IMR-90 (cell line): Measurements from ENCODE around the gene ERBB4. TPM values are rescaled to one million over a fixed set of nuclear protein-coding genes. Genes with fewer than 3 reads are reported as not detected.

Experiments used
- ATAC-seq: fragments of 200-7000 bp; cut with Tn5 transposase; 2 replicates; pipeline ENCODE4 v1.9.1; 2020; ENCODE audit warnings: low read depth, mild to moderate bottlenecking, moderate library complexity
- BruUV-seq: library from RNA; stranded (reverse); fragments of 400-500 nt; replicated peaks from 2 replicates; lab custom pipeline; 2021; lab: Mats Ljungman, UMichigan
- CTCF ChIA-PET: fragments of 300-600 bp; formaldehyde crosslinking; extraction: SDS; loops from one replicate; lab custom pipeline; 2021; ENCODE audit warnings: antibody characterized with exemption; lab: Yijun Ruan, JAX
- POLR2A ChIA-PET: fragments of 300-600 bp; sonication (Branson Sonifier 250); formaldehyde crosslinking; loops from one replicate; lab custom pipeline; 2022; ENCODE audit warnings: antibody characterized with exemption; ENCODE audit not compliant: unreplicated experiment; lab: Charles Lee
- DNase-seq: peaks from one replicate; pipeline ENCODE4 v3.0.0; 2013
- H2AFZ ChIP-seq: replicated peaks from 2 replicates; pipeline ENCODE3; 2013; ENCODE audit warnings: low read length, mild to moderate bottlenecking; ENCODE audit not compliant: poor library complexity
- H2AK5ac ChIP-seq: 2 replicates; pipeline ENCODE4 v1.6.1; 2013; ENCODE audit warnings: low read depth, low read length, inconsistent platforms
- H2AK9ac ChIP-seq: replicated peaks from 2 replicates; pipeline ENCODE3; 2013; ENCODE audit warnings: mild to moderate bottlenecking, low read depth, low read length, moderate library complexity; ENCODE audit not compliant: poor library complexity
- H2BK120ac ChIP-seq: 2 replicates; pipeline ENCODE4 v1.6.1; 2013; ENCODE audit warnings: low read depth, low read length, inconsistent platforms
- H2BK15ac ChIP-seq: 3 replicates; pipeline ENCODE4 v1.6.1; 2013; ENCODE audit warnings: low read depth, low read length, inconsistent platforms
- H2BK20ac ChIP-seq: 2 replicates; pipeline ENCODE4 v1.6.1; 2013; ENCODE audit warnings: low read depth, mild to moderate bottlenecking, inconsistent platforms, low read length, moderate library complexity
- H2BK5ac ChIP-seq: 2 replicates; pipeline ENCODE4 v1.6.1; 2013; ENCODE audit warnings: mild to moderate bottlenecking, low read depth, low read length, inconsistent platforms; ENCODE audit not compliant: poor library complexity, severe bottlenecking
- H3K14ac ChIP-seq: replicated peaks from 2 replicates; pipeline ENCODE4 v1.6.1; 2013; ENCODE audit warnings: low read depth, low read length, inconsistent platforms
- H3K18ac ChIP-seq: 2 replicates; pipeline ENCODE4 v1.6.1; 2013; ENCODE audit warnings: low read depth, low read length, control low read depth
- H3K23ac ChIP-seq: 2 replicates; pipeline ENCODE4 v1.6.1; 2013; ENCODE audit warnings: low read depth, low read length, inconsistent platforms
- H3K27ac ChIP-seq: 2 replicates; pipeline ENCODE4 v1.5.1; 2013; ENCODE audit warnings: mild to moderate bottlenecking, control low read depth, low read length; ENCODE audit not compliant: insufficient read depth
- H3K27me3 ChIP-seq: 2 replicates; pipeline ENCODE4 v1.6.1; 2013; ENCODE audit warnings: low read length; ENCODE audit not compliant: control insufficient read depth, insufficient read depth
- H3K36me3 ChIP-seq: 2 replicates; pipeline ENCODE4 v1.6.1; 2013; ENCODE audit warnings: low read length, mixed read lengths; ENCODE audit not compliant: control insufficient read depth, insufficient read depth
- H3K4ac ChIP-seq: 2 replicates; pipeline ENCODE4 v1.6.1; 2013; ENCODE audit warnings: low read depth, low read length, inconsistent platforms
- H3K4me1 ChIP-seq: 2 replicates; pipeline ENCODE4 v1.6.1; 2013; ENCODE audit warnings: low read length, mixed read lengths; ENCODE audit not compliant: control insufficient read depth, insufficient read depth
- H3K4me2 ChIP-seq: 2 replicates; pipeline ENCODE4 v1.6.1; 2013; ENCODE audit warnings: low read depth, mild to moderate bottlenecking, control low read depth, low read length, moderate library complexity
- H3K4me3 ChIP-seq: 2 replicates; pipeline ENCODE4 v1.5.1; 2013; ENCODE audit warnings: low read depth, mild to moderate bottlenecking, control low read depth, low read length, moderate library complexity; ENCODE audit not compliant: insufficient read depth
- H3K56ac ChIP-seq: 2 replicates; pipeline ENCODE4 v1.6.1; 2013; ENCODE audit warnings: low read length, inconsistent platforms; ENCODE audit not compliant: insufficient read depth; ENCODE audit errors: extremely low read depth
- H3K79me1 ChIP-seq, 2 experiments: 2 replicates each; pipeline ENCODE4 v1.6.1; 2013; ENCODE audit warnings: low read length in 2 of 2, inconsistent platforms in 1 of 2, low read depth in 1 of 2
- H3K9ac ChIP-seq: 2 replicates; pipeline ENCODE4 v1.6.1; 2013; ENCODE audit warnings: low read depth, low read length, control low read depth
- H3K9me1 ChIP-seq: 2 replicates; pipeline ENCODE4 v1.6.1; 2013; ENCODE audit warnings: low read length, inconsistent platforms; ENCODE audit not compliant: insufficient read depth
- H3K9me3 ChIP-seq: 2 replicates; pipeline ENCODE4 v1.6.1; 2013; ENCODE audit warnings: low read length; ENCODE audit not compliant: control insufficient read depth, insufficient read depth
- H4K20me1 ChIP-seq: 2 replicates; pipeline ENCODE4 v1.6.1; 2013; ENCODE audit warnings: low read length, inconsistent platforms; ENCODE audit not compliant: insufficient read depth
- H4K5ac ChIP-seq: 2 replicates; pipeline ENCODE4 v1.6.1; 2013; ENCODE audit warnings: mild to moderate bottlenecking, low read depth, low read length, control low read depth
- H4K8ac ChIP-seq, 2 experiments: 2 replicates each; pipeline ENCODE4 v1.6.1; 2013; ENCODE audit warnings: low read depth in 2 of 2, low read length in 2 of 2, control low read depth in 1 of 2, inconsistent platforms in 1 of 2
- H4K91ac ChIP-seq: 2 replicates; pipeline ENCODE4 v1.6.1; 2013; ENCODE audit warnings: low read depth, low read length, inconsistent platforms; ENCODE audit not compliant: insufficient read depth
- CEBPB ChIP-seq: IDR thresholded peaks from 2 replicates; pipeline ENCODE4 v1.6.1; 2012; ENCODE audit warnings: low read depth, low read length, improper control_type of control experiment
- CTCF ChIP-seq: conservative IDR thresholded peaks from 2 replicates; pipeline ENCODE4 v1.5.1; 2012; ENCODE audit warnings: mild to moderate bottlenecking, low read depth, low read length, improper control_type of control experiment
- POLR2A ChIP-seq: IDR thresholded peaks from 2 replicates; pipeline ENCODE4 v1.6.1; 2012; ENCODE audit warnings: mild to moderate bottlenecking, low read depth, low read length
- WGBS, 2 experiments: methylation state at CpG; one replicate each; pipeline versions ENCODE4 v1.1.5 to v1.1.7; 2013; ENCODE audit warnings: missing lambda C conversion rate in 2 of 2; ENCODE audit not compliant: insufficient read length in 1 of 2; ENCODE audit errors: extremely low coverage in 2 of 2; 5-methylcytosine and 5-hydroxymethylcytosine counted together
- dilution Hi-C: fragments of 300-500 bp; cut with HindIII; formaldehyde crosslinking; loops from one replicate; pipeline ENCODE4 v1.14.3; 2018; ENCODE audit warnings: low sequenced_read_pairs; ENCODE audit not compliant: unreplicated experiment
- in situ Hi-C: fragments of 300-500 bp; cut with MboI; formaldehyde crosslinking; loops from 3 replicates; pipeline ENCODE4 v1.14.3; 2019; ENCODE audit warnings: low sequenced_read_pairs, inconsistent platforms, mixed read lengths
- intact Hi-C: fragments of 100-400 bp; cut with micrococcal nuclease; formaldehyde crosslinking; loops from 2 replicates; pipeline ENCODE4 v1.10.0; 2022
- polyA plus RNA-seq, 3 experiments: library from polyadenylated mRNA; depleted of rRNA; stranded (reverse); fragments of >200 nt; gene quantifications; 2 replicates each; pipeline ENCODE4 v1.2.3, GENCODE V29; 2012; ENCODE audit warnings: low replicate concordance in 1 of 3
- total RNA-seq: library from RNA; depleted of rRNA; stranded (reverse); fragments of >200 nt; gene quantifications from 2 replicates; pipeline ENCODE4 v1.2.3, GENCODE V29; 2012

Gene ERBB4
- total and polyA plus RNA-seq, 2 of the 4 experiments (the other 2 are of a cell fraction), result not detected

DNA sequence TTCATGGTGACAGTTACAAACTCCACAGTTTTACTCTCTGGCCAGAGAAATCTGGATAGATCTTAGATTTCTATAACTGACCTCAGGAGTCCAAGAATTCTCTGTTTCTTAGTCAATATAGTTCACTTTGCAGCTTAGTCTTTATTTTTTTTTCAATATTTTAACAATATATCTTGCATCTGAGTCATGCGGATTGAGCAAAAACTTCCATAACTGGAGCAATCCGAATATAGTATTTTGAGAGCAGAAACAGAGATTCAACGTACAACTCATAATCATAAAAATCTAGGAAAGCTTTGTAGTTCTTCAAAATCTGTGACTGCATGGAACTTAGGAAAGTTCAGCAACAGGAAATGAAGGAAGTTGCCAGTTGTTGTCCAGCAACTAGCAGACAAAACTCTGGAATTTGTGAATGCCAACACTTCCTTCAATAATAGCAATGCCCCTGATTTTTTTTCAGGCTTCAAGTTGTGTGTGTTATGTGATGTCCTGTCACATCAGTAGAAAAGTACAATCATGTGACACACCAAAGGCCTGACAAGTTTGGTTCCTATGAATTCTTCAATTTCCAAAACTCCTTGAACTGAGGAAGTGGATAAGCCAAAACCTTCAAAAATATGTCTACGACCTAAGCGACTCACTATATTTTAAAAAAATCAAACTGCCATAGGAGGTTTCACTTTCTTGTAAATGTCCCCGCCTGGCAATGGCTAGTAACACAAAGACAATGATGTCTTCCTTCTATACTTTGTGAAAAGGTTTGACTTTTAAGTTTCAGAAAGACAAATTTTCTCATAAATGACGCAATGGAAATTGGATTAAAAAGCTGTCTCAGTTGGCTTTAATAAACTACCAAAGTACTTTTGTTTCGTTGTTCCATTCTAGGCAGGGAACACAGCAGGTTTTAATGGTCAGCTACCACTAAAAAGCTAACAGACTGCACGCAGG, 510.6 kb downstream of the ERBB4 start:
- no peak for TF ChIP-seq CTCF
- no peak for TF ChIP-seq POLR2A
- TF ChIP-seq CEBPB, result peak; percentile 89
- no peak overlapping the region for H3K9ac ChIP-seq
- dilution Hi-C loops, result no loop called here
- peak; percentile 47 for ATAC-seq
- intact Hi-C loops, result no loop called here
- peak overlapping the region; percentile 62; the same call in 1 of the 2 replicates for H4K5ac ChIP-seq
- no peak overlapping the region for H4K91ac ChIP-seq
- peak overlapping the region; percentile 41; the same call in 1 of the 3 replicates for H2BK15ac ChIP-seq
- H3K14ac ChIP-seq, result peak overlapping the region; percentile 10; the same call in 1 of the 2 replicates
- no TSS peak for BruUV-seq
- H4K8ac ChIP-seq, result peak overlapping the region in 1 of 2 experiments; percentile 69; a peak in 2 of 4 replicates
- no peaks in the 10 kb centered on the region for H3K27me3 ChIP-seq
- H3K27ac ChIP-seq, result no peak overlapping the region
- H3K18ac ChIP-seq, result peak overlapping the region; percentile 86; the same call in 1 of the 2 replicates
- no peaks in the 10 kb centered on the region; the same call in 1 of the 2 replicates for H3K4me1 ChIP-seq
- H2BK120ac ChIP-seq, result peak overlapping the region; percentile 62
- peak overlapping the region; percentile 81 for H2BK20ac ChIP-seq
- H3K4me2 ChIP-seq, result peak overlapping the region; percentile 23; the same call in 1 of the 2 replicates
- POLR2A ChIA-PET, result no interaction called here
- no peaks in the 10 kb centered on the region for H3K9me1 ChIP-seq
- no peak overlapping the region for H3K4me3 ChIP-seq
- H2AFZ ChIP-seq, result no peak overlapping the region
- no peaks in the 10 kb centered on the region for H3K9me3 ChIP-seq
- H4K20me1 ChIP-seq, result no peaks in the 10 kb centered on the region
- H3K36me3 ChIP-seq, result no peaks in the 10 kb centered on the region
- WGBS, 2 experiments, result no CpG with 5 or more reads among the region's 9 CpGs
- no peak overlapping the region; the same call in 1 of the 2 replicates for H3K23ac ChIP-seq
- peak; percentile 52 for DNase-seq
- peak overlapping the region; percentile 11; the same call in 1 of the 2 replicates for H3K4ac ChIP-seq
- no peaks in the 10 kb centered on the region for H3K79me1 ChIP-seq
- CTCF ChIA-PET, result no interaction called here
- in situ Hi-C loops, result no loop called here
- no peak overlapping the region for H2AK5ac ChIP-seq
- H3K56ac ChIP-seq, result no peak overlapping the region
- peak overlapping the region; percentile 43 for H2BK5ac ChIP-seq
- no peak overlapping the region for H2AK9ac ChIP-seq
